ENCODE measurements around the gene FAM107A.

FAM107A gene, protein sequence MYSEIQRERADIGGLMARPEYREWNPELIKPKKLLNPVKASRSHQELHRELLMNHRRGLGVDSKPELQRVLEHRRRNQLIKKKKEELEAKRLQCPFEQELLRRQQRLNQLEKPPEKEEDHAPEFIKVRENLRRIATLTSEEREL

GRCh38 chr3:58577269-58577821 lies at the start of gene FAM107A:
Gene FAM107A (minus strand): TSS chr3:58577391. CDS start chr3:58569860, 7,531 bp downstream.
- Mint-ChIP-seq H3K27me3 (peaks cover 2% of the 10 kb centered on the region), H3K27ac (no peak within 1 kb of the TSS), H3K9me3 (ENCODE audit: low read depth) (no peaks in the 10 kb centered on the region), H3K4me3 (no peak within 1 kb of the TSS), H3K36me3 (no peaks in the 10 kb centered on the region), H3K4me1 (ENCODE audit: low read depth) (peaks cover 5% of the 10 kb centered on the region)

- H3K27me3 Mint-ChIP-seq, result no peaks in the 10 kb centered on the region
Observed at GRCh38 chr3:58625196-58625824, 48.1 kb upstream of the FAM107A start.

GRCh38 chr3:58624550-58624949 lies 47.4 kb upstream of the FAM107A start:
- H3K4me3 Mint-ChIP-seq, result no peak overlapping the region
- no peak overlapping the region for H3K27ac Mint-ChIP-seq
- no peaks in the 10 kb centered on the region for H3K4me1 Mint-ChIP-seq (ENCODE audit: low read depth)
- H3K9me3 Mint-ChIP-seq (ENCODE audit: low read depth), result no peaks in the 10 kb centered on the region
- H3K36me3 Mint-ChIP-seq, result no peaks in the 10 kb centered on the region
- H3K27me3 Mint-ChIP-seq, result no peaks in the 10 kb centered on the region

More at GRCh38 chr3:58625196-58625824, 48.1 kb upstream of the FAM107A start:
- no peaks in the 10 kb centered on the region for H3K4me1 Mint-ChIP-seq (ENCODE audit: low read depth)
- H3K36me3 Mint-ChIP-seq, result no peaks in the 10 kb centered on the region
- no peak overlapping the region for H3K27ac Mint-ChIP-seq
- no peaks in the 10 kb centered on the region for H3K9me3 Mint-ChIP-seq (ENCODE audit: low read depth)
- H3K4me3 Mint-ChIP-seq, result no peak overlapping the region

DNA sequence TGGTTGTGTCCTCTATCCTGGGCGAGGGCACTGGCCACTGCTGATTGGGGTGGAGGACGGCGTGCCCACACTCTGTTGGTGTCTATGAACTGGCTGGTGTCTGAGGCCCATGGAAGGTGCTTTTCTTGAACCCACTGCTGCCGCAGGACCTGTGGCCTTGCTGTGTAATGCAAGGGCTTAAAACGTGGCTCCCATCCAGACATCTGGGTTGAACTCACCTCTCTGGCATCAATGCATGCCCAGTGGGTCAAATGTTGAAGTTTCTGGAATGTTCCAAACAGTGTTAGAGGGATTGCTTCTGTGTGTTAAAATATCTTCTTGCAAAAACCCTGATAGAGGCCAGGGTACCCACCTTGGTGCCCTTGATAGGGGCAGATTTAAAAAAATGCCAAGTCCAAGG lies 46.8 kb upstream of the FAM107A start:
- no peaks in the 10 kb centered on the region for H3K9me3 Mint-ChIP-seq (ENCODE audit: low read depth)
- H3K27me3 Mint-ChIP-seq, result no peaks in the 10 kb centered on the region
- H3K27ac Mint-ChIP-seq, result no peak overlapping the region
- no peak overlapping the region for H3K4me3 Mint-ChIP-seq
- H3K36me3 Mint-ChIP-seq, result no peaks in the 10 kb centered on the region
- no peaks in the 10 kb centered on the region for H3K4me1 Mint-ChIP-seq (ENCODE audit: low read depth)

- Mint-ChIP-seq H3K27ac (no peak overlapping the region), H3K36me3 (no peaks in the 10 kb centered on the region), H3K27me3 (no peaks in the 10 kb centered on the region), H3K9me3 (ENCODE audit: low read depth) (no peaks in the 10 kb centered on the region), H3K4me3 (no peak overlapping the region), H3K4me1 (ENCODE audit: low read depth) (no peaks in the 10 kb centered on the region)
Observed at GRCh38 chr3:58623478-58623877, 46.3 kb upstream of the FAM107A start.

DNA sequence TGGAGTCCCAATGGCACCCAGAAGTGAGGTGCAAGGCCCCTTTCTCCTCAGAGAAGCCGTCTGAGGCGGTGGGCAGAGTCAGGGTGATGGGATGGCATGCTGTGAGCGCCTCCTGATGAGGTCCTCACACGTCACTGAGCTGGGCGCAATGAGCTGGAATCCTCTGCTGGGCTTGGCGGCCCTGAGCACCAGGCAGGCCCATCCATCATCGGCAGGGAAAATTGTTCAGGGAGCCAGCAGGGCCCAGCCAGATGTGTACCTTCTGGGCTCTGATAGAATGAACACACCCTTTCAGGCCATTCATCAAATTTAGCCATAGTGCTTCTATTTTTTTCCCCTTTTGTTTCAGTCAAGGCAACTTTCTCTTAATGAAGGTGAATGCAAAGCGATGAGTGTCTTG lies 45.7 kb upstream of the FAM107A start:
- H3K4me1 Mint-ChIP-seq (ENCODE audit: low read depth), result no peaks in the 10 kb centered on the region
- H3K4me3 Mint-ChIP-seq, result no peak overlapping the region
- no peaks in the 10 kb centered on the region for H3K36me3 Mint-ChIP-seq
- no peaks in the 10 kb centered on the region for H3K27me3 Mint-ChIP-seq
- H3K9me3 Mint-ChIP-seq (ENCODE audit: low read depth), result no peaks in the 10 kb centered on the region
- H3K27ac Mint-ChIP-seq, result no peak overlapping the region

DNA sequence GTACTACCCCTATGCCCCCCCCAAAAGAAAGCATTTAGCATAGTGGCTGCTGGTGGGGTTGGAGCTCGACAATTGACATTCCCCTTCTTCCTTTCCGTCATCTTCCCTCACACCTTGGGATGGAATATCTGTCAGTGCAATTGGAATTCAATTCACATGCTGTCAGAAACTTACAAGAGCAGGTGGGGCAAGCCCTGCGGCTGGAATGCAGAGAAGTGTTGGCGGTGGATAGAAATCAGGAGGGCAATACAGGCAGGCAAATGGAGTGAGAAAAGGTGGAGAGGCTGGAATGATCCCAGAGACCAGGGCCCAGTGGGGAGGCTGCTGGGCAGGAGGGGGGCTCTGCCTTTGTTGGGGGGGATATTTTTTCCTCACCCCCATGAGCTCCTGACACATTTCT lies 45.2 kb upstream of the FAM107A start:
- H3K4me3 Mint-ChIP-seq, result no peak overlapping the region
- H3K9me3 Mint-ChIP-seq (ENCODE audit: low read depth), result no peaks in the 10 kb centered on the region
- no peak overlapping the region for H3K27ac Mint-ChIP-seq
- H3K4me1 Mint-ChIP-seq (ENCODE audit: low read depth), result no peaks in the 10 kb centered on the region
- no peaks in the 10 kb centered on the region for H3K27me3 Mint-ChIP-seq
- H3K36me3 Mint-ChIP-seq, result no peaks in the 10 kb centered on the region

- no peaks in the 10 kb centered on the region for H3K27me3 Mint-ChIP-seq
- no peaks in the 10 kb centered on the region for H3K9me3 Mint-ChIP-seq (ENCODE audit: low read depth)
- no peak overlapping the region for H3K27ac Mint-ChIP-seq
- no peaks in the 10 kb centered on the region for H3K36me3 Mint-ChIP-seq
- H3K4me1 Mint-ChIP-seq (ENCODE audit: low read depth), result no peaks in the 10 kb centered on the region
- no peak overlapping the region for H3K4me3 Mint-ChIP-seq
Observed at GRCh38 chr3:58621086-58621830, 44.1 kb upstream of the FAM107A start.

- no peaks in the 10 kb centered on the region for H3K36me3 Mint-ChIP-seq
- H3K9me3 Mint-ChIP-seq (ENCODE audit: low read depth), result no peaks in the 10 kb centered on the region
Observed at GRCh38 chr3:58620421-58620820, 43.2 kb upstream of the FAM107A start.

GRCh38 chr3:58617338-58617761 lies 40.2 kb upstream of the FAM107A start:
- Mint-ChIP-seq H3K4me3 (no peak overlapping the region), H3K27ac (no peak overlapping the region)

More at GRCh38 chr3:58620421-58620820, 43.2 kb upstream of the FAM107A start:
- no peak overlapping the region for H3K4me3 Mint-ChIP-seq
- no peaks in the 10 kb centered on the region for H3K27me3 Mint-ChIP-seq
- H3K27ac Mint-ChIP-seq, result no peak overlapping the region
- H3K4me1 Mint-ChIP-seq (ENCODE audit: low read depth), result no peaks in the 10 kb centered on the region

GRCh38 chr3:58613236-58614132 lies 36.3 kb upstream of the FAM107A start:
- H3K4me1 Mint-ChIP-seq (ENCODE audit: low read depth), result no peaks in the 10 kb centered on the region
- H3K27me3 Mint-ChIP-seq, result no peaks in the 10 kb centered on the region
- no peak overlapping the region for H3K4me3 Mint-ChIP-seq
- no peak overlapping the region for H3K27ac Mint-ChIP-seq
- no peaks in the 10 kb centered on the region for H3K36me3 Mint-ChIP-seq
- H3K9me3 Mint-ChIP-seq (ENCODE audit: low read depth), result no peaks in the 10 kb centered on the region

More at GRCh38 chr3:58617338-58617761, 40.2 kb upstream of the FAM107A start:
- H3K4me1 Mint-ChIP-seq (ENCODE audit: low read depth), result no peaks in the 10 kb centered on the region
- H3K9me3 Mint-ChIP-seq (ENCODE audit: low read depth), result no peaks in the 10 kb centered on the region
- no peaks in the 10 kb centered on the region for H3K27me3 Mint-ChIP-seq
- no peaks in the 10 kb centered on the region for H3K36me3 Mint-ChIP-seq

DNA sequence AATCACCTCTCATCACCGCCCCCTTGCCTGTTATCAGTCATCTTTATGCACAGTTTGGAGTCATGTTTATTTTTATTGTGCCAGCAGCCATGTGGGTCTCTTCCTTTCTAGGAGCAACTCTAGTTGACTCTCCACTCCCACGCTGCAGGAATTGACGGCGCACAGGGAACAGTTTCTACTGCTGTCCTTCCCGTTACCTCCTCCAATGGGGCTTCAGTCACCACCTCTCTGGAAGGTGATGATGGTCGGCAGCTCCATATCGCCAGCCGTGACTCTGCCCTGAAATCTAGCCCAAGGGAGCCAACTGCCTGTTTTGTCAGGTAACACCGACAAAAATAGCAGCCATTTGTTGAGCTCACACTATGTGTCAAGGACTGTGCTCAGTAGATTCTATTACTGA lies 35.6 kb upstream of the FAM107A start:
- Mint-ChIP-seq H3K27me3 (no peaks in the 10 kb centered on the region), H3K9me3 (ENCODE audit: low read depth) (no peaks in the 10 kb centered on the region), H3K36me3 (no peaks in the 10 kb centered on the region), H3K27ac (no peak overlapping the region), H3K4me3 (no peak overlapping the region), H3K4me1 (ENCODE audit: low read depth) (no peaks in the 10 kb centered on the region)

DNA sequence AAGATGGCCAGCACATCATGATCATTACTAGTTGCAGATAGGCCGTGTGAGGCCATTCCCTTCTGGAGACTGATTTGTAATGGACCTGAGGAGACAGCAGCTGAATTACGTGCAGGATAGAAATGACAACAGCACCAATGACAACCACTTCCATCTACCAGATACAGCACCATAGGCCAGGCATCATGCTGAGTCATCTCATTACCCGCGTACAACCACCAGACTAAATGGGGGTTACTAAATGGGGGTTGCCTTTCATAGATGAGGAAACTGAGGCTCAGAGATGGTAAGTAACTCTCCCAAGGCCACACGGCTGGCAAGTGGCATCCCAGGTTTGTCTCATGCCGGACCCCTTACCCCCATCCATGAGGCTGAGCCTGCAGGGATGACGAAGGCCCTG lies 32.8 kb upstream of the FAM107A start:
- H3K27ac Mint-ChIP-seq, result no peak overlapping the region
- no peaks in the 10 kb centered on the region for H3K36me3 Mint-ChIP-seq
- no peaks in the 10 kb centered on the region for H3K4me1 Mint-ChIP-seq (ENCODE audit: low read depth)
- no peaks in the 10 kb centered on the region for H3K9me3 Mint-ChIP-seq (ENCODE audit: low read depth)
- H3K4me3 Mint-ChIP-seq, result no peak overlapping the region
- H3K27me3 Mint-ChIP-seq, result peaks cover 6% of the 10 kb centered on the region

- no peaks in the 10 kb centered on the region for H3K36me3 Mint-ChIP-seq
- H3K4me1 Mint-ChIP-seq (ENCODE audit: low read depth), result no peaks in the 10 kb centered on the region
- H3K4me3 Mint-ChIP-seq, result no peak overlapping the region
- H3K9me3 Mint-ChIP-seq (ENCODE audit: low read depth), result no peaks in the 10 kb centered on the region
- H3K27ac Mint-ChIP-seq, result no peak overlapping the region
- H3K27me3 Mint-ChIP-seq, result peaks cover 6% of the 10 kb centered on the region
Observed at GRCh38 chr3:58608648-58609047, 31.5 kb upstream of the FAM107A start.
